GM18511 (cell line): ENCODE data around the gene XRCC3.
A peak's percentile ranks its signal among the peaks of the same experiment; 100 is the strongest.

Experiments
- ATAC-seq: cut with Tn5 transposase; IDR thresholded peaks from one replicate; pipeline ENCODE4 v1.9.1; 2021; ENCODE audit warnings: mild to moderate bottlenecking, moderate library complexity; ENCODE audit not compliant: unreplicated experiment

The XRCC3 gene

GRCh38 chr14:103727313-103727980 is 12.2 kb upstream of the XRCC3 start:
- ATAC-seq, result no peak

GRCh38 chr14:103726474-103726873 is 11.2 kb upstream of the XRCC3 start:
- no peak for ATAC-seq

GRCh38 chr14:103725739-103726395 is 10.6 kb upstream of the XRCC3 start:
- no peak for ATAC-seq

- no peak for ATAC-seq
Observed at GRCh38 chr14:103725001-103725682, 9.9 kb upstream of the XRCC3 start.

GRCh38 chr14:103724116-103724515 is 8.9 kb upstream of the XRCC3 start:
- ATAC-seq, result no peak

- ATAC-seq, result no peak
Observed at GRCh38 chr14:103723748-103724081, 8.5 kb upstream of the XRCC3 start.

GRCh38 chr14:103721334-103722120 is 6.3 kb upstream of the XRCC3 start:
- no peak for ATAC-seq

- no peak for ATAC-seq
Observed at GRCh38 chr14:103719751-103720150, 4.5 kb upstream of the XRCC3 start.

- no peak for ATAC-seq
Observed at GRCh38 chr14:103718572-103718971, 3.3 kb upstream of the XRCC3 start.

- ATAC-seq, result no peak
Observed at GRCh38 chr14:103716899-103717411, 1.7 kb upstream of the XRCC3 start.

GRCh38 chr14:103716091-103716801 is 995 bp upstream of the XRCC3 start:
- peak; percentile 3 for ATAC-seq

- ATAC-seq, result no peak
Observed at GRCh38 chr14:103714063-103714724, 1.1 kb downstream of the XRCC3 start.

GRCh38 chr14:103713304-103714062 is 1.8 kb downstream of the XRCC3 start:
- no peak for ATAC-seq

- no peak for ATAC-seq
Observed at GRCh38 chr14:103712633-103713247, 2.5 kb downstream of the XRCC3 start.

GRCh38 chr14:103711516-103712431 is 3.5 kb downstream of the XRCC3 start:
- no peak for ATAC-seq

GRCh38 chr14:103710771-103711377 is 4.4 kb downstream of the XRCC3 start:
- ATAC-seq, result no peak

GRCh38 chr14:103709814-103710213 is 5.4 kb downstream of the XRCC3 start:
- no peak for ATAC-seq
